Measurements from ENCODE around the gene IL4R. TPM values are rescaled to one million over a fixed set of nuclear protein-coding genes. Genes with fewer than 3 reads are reported as not detected.

IL4R gene
- total and polyA plus RNA-seq, 2 of the 8 experiments (the other 6 are each of a cell fraction or from before 2014, with no cell fraction given), result 29.1 to 29.4 TPM

GRCh38 chr16:27374221-27374803 lies 60.5 kb downstream of the IL4R start:
- H3K4ac ChIP-seq (replicated peaks; ENCODE audit: insufficient read length, low read depth, low read length), result no peak overlapping the region
- no peaks in the 10 kb centered on the region for H3K36me3 ChIP-seq (ENCODE audit: control insufficient read depth in 2 of 4, insufficient read depth in 4 of 4, low read length in 3 of 4)
- no peaks in the 10 kb centered on the region for H3K79me2 ChIP-seq (ENCODE audit: control insufficient read depth in 1 of 2, insufficient read depth in 2 of 2, low read length in 2 of 2)
- 88% methylated on average over 8 of the region's 8 CpGs; no CpG with 5 or more reads in 1 of the 2 experiments for WGBS, 2 experiments (ENCODE audit: extremely low coverage in 1 of 2, insufficient coverage in 1 of 2, insufficient read length in 1 of 2, insufficient replicate concordance in 2 of 2, low coverage in 1 of 2, low lambda C conversion rate in 2 of 2, missing lambda C conversion rate in 1 of 2)
- CTCF ChIA-PET (ENCODE audit: partially characterized antibody), result interaction anchor here (0.9 to 4.1 kb wide), 14 partner anchors 8 to 219 kb away, joined by 3 to 21 read pairs (median 5); partner anchors contain the start of gene IL21R
- no peak overlapping the region for H2AK5ac ChIP-seq (ENCODE audit: low read depth, low read length)
- H2BK20ac ChIP-seq (ENCODE audit: low read length), result no peak overlapping the region
- POLR2A ChIA-PET (ENCODE audit: partially characterized antibody), result interaction anchor here (0.6 to 0.9 kb wide), 2 partner anchors 136 to 170 kb away, joined by 3 to 4 read pairs; no protein-coding TSS in a partner anchor
- H3K9me3 ChIP-seq (ENCODE audit: insufficient read depth in 2 of 2, low read depth in 1 of 2, low read length in 1 of 2), result 0 out of 4 replicates have a peak, but pooled peaks cover 0 to 3% of the 10 kb centered on the region in 2 experiments
- no peak overlapping the region for H3K27ac ChIP-seq (ENCODE audit: low read depth, low read length)
- H3K9ac ChIP-seq (replicated peaks in 1 of 4; ENCODE audit: extremely low read depth in 1 of 4, low read depth in 3 of 4, low read length in 3 of 4), result no peak overlapping the region
- H3K23ac ChIP-seq (ENCODE audit: insufficient read length), result no peak overlapping the region
- H3K56ac ChIP-seq (replicated peaks; ENCODE audit: insufficient read length, low read depth, low read length), result no peak overlapping the region
- H4K20me1 ChIP-seq (replicated peaks in 1 of 2; ENCODE audit: control insufficient read depth in 1 of 2, insufficient read depth in 2 of 2, low read length in 2 of 2), result no peaks in the 10 kb centered on the region
- H3K14ac ChIP-seq (ENCODE audit: insufficient read length), result no peak overlapping the region
- no peak for DNase-seq (ENCODE audit: low read depth in 1 of 2, low spot score in 2 of 2)
- H4K8ac ChIP-seq (ENCODE audit: extremely low read depth, insufficient read depth, low read length), result no peak overlapping the region
- no peaks in the 10 kb centered on the region for H3K23me2 ChIP-seq (ENCODE audit: low read depth, low read length)
- H2BK12ac ChIP-seq (ENCODE audit: low read depth, low read length), result no peak overlapping the region
- no peak overlapping the region for H2BK5ac ChIP-seq (ENCODE audit: low read depth, low read length)
- H2BK120ac ChIP-seq (replicated peaks; ENCODE audit: low read depth, low read length), result no peak overlapping the region
- no peak overlapping the region for H4K91ac ChIP-seq (replicated peaks; ENCODE audit: insufficient read length, low read length)
- 0 out of 4 replicates have a peak overlapping the region, but pooled peaks of 1 of the 2 experiments have one; percentile 4 for H3K4me2 ChIP-seq (ENCODE audit: insufficient read depth in 1 of 2, low read depth in 2 of 2, low read length in 2 of 2)
- H2BK15ac ChIP-seq (ENCODE audit: low read length), result no peak overlapping the region
- H3K79me1 ChIP-seq (ENCODE audit: low read depth, low read length), result no peaks in the 10 kb centered on the region
- H3K4me3 ChIP-seq (ENCODE audit: extremely low read depth in 1 of 4, insufficient read depth in 2 of 4, low read depth in 3 of 4, low read length in 4 of 4), result no peak overlapping the region
- no peak overlapping the region for H3K18ac ChIP-seq (ENCODE audit: extremely low read depth, low read length)
- H3K4me1 ChIP-seq (replicated peaks in 1 of 4; ENCODE audit: control insufficient read depth in 3 of 4, insufficient read depth in 4 of 4, low read length in 3 of 4), result peaks cover 0 to 2% (median 0%) of the 10 kb centered on the region in 4 experiments; a peak in 3 of 7 replicates
- no peak overlapping the region for H4K5ac ChIP-seq (ENCODE audit: insufficient read length, low read depth, low read length)
- no peaks in the 10 kb centered on the region for H3K27me3 ChIP-seq (replicated peaks in 1 of 4; ENCODE audit: control insufficient read depth in 3 of 4, extremely low read depth in 1 of 4, insufficient read depth in 3 of 4, low read length in 3 of 4)
- no peak for FAIRE-seq
- H2AFZ ChIP-seq (ENCODE audit: low read length), result peak overlapping the region; percentile 40; the same call in 1 of the 2 replicates
- TF ChIP-seq MAFK (IDR thresholded peaks at IDR 0.05; ENCODE audit: low read depth, low read length) (no peak), YY1 (IDR thresholded peaks at IDR 0.05; ENCODE audit: low read depth, low read length) (no peak), CBX5 (IDR thresholded peaks at IDR 0.05; ENCODE audit: low read depth, low read length) (no peak), CTBP2 (IDR thresholded peaks at IDR 0.05; ENCODE audit: borderline replicate concordance, insufficient read depth, insufficient read length, low read length) (no peak), SRF (IDR thresholded peaks at IDR 0.05; ENCODE audit: low read depth, low read length) (no peak), JUN (IDR thresholded peaks at IDR 0.05; ENCODE audit: low read depth, low read length) (no peak), GTF2F1 (IDR thresholded peaks at IDR 0.05; ENCODE audit: borderline replicate concordance, low read depth, low read length) (no peak), KDM1A (IDR thresholded peaks at IDR 0.05; ENCODE audit: borderline replicate concordance, low read length) (no peak), CBX8 (IDR thresholded peaks at IDR 0.05; ENCODE audit: borderline replicate concordance, low read depth, low read length) (no peak)
- TF ChIP-seq, protein P1, sequence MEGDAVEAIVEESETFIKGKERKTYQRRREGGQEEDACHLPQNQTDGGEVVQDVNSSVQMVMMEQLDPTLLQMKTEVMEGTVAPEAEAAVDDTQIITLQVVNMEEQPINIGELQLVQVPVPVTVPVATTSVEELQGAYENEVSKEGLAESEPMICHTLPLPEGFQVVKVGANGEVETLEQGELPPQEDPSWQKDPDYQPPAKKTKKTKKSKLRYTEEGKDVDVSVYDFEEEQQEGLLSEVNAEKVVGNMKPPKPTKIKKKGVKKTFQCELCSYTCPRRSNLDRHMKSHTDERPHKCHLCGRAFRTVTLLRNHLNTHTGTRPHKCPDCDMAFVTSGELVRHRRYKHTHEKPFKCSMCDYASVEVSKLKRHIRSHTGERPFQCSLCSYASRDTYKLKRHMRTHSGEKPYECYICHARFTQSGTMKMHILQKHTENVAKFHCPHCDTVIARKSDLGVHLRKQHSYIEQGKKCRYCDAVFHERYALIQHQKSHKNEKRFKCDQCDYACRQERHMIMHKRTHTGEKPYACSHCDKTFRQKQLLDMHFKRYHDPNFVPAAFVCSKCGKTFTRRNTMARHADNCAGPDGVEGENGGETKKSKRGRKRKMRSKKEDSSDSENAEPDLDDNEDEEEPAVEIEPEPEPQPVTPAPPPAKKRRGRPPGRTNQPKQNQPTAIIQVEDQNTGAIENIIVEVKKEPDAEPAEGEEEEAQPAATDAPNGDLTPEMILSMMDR (IDR thresholded peaks at IDR 0.05; ENCODE audit: control extremely low read depth in 1 of 3, insufficient read depth in 1 of 3, low read depth in 1 of 3, low read length in 3 of 3), result no peak

Measured in H1 (cell line).